CD4-positive, CD25-positive, alpha-beta regulatory T cell (primary cell): ENCODE measurements around the gene OR10D3. TPM values are rescaled to one million over a fixed set of nuclear protein-coding genes. Genes with fewer than 3 reads are reported as not detected.
"Not testable (repeated sequence)": the region's sequence is repeated elsewhere in the genome, so short reads cannot be mapped to it uniquely, and the experiment has no call there.

Source experiments
- ATAC-seq, 2 donors: fragments of 150-1000 bp; cut with Tn5 transposase; one replicate each; pipeline ENCODE4 v1.10.0; 2021; ENCODE audit warnings: low read depth in 2 of 2, moderate number of reproducible peaks in 2 of 2, moderate library complexity in 1 of 2
- DNase-seq, 3 donors: peaks; one replicate each; pipeline versions ENCODE4 v3.0.0 to v3.0.0-alpha.2; 2012 to 2022; ENCODE audit warnings: mixed read lengths in 1 of 3
- H3K27ac ChIP-seq: one replicate; pipeline ENCODE4 v1.7.0; 2013; ENCODE audit warnings: mild to moderate bottlenecking, low read length; ENCODE audit not compliant: insufficient read depth, poor library complexity, severe bottlenecking
- H3K27me3 ChIP-seq: one replicate; pipeline ENCODE4 v1.7.0; 2013; ENCODE audit warnings: low read length; ENCODE audit not compliant: control insufficient read depth, insufficient read depth
- H3K36me3 ChIP-seq: one replicate; pipeline ENCODE4 v1.7.0; 2013; ENCODE audit warnings: mild to moderate bottlenecking, low read length, moderate library complexity; ENCODE audit not compliant: control insufficient read depth, insufficient read depth
- H3K4me1 ChIP-seq: 2 replicates; pipeline ENCODE4 v1.7.0; 2013; ENCODE audit warnings: mild to moderate bottlenecking, low read length; ENCODE audit not compliant: insufficient read depth, control insufficient read depth, poor library complexity, severe bottlenecking
- H3K4me3 ChIP-seq: one replicate; pipeline ENCODE4 v1.7.0; 2013; ENCODE audit warnings: low read depth, mild to moderate bottlenecking, low read length, moderate library complexity
- H3K9me3 ChIP-seq, 2 experiments: 1 replicate in 1 of 2; 2 replicates in 1 of 2; pipeline ENCODE4 v1.7.0; 2013; ENCODE audit warnings: low read length in 2 of 2, mild to moderate bottlenecking in 1 of 2, moderate library complexity in 1 of 2; ENCODE audit not compliant: control insufficient read depth in 2 of 2
- H3K27ac Mint-ChIP-seq, 3 donors: one replicate each; pipeline ENCODE4 v1.8.0; 2020 to 2022; ENCODE audit warnings: mild to moderate bottlenecking in 3 of 3, mixed read lengths in 3 of 3, moderate library complexity in 2 of 3
- H3K27me3 Mint-ChIP-seq: one replicate; pipeline ENCODE4 v1.8.0; 2022; ENCODE audit warnings: mild to moderate bottlenecking, mixed read lengths
- H3K36me3 Mint-ChIP-seq: one replicate; pipeline ENCODE4 v1.8.0; 2020; ENCODE audit warnings: mixed read lengths
- H3K4me1 Mint-ChIP-seq, 4 donors: one replicate each; pipeline ENCODE4 v1.8.0; 2020 to 2022; ENCODE audit warnings: mixed read lengths in 4 of 4, mild to moderate bottlenecking in 1 of 4
- H3K4me3 Mint-ChIP-seq, 4 donors: one replicate each; pipeline ENCODE4 v1.8.0; 2020 to 2022; ENCODE audit warnings: mild to moderate bottlenecking in 4 of 4, mixed read lengths in 4 of 4, moderate library complexity in 3 of 4
- H3K9me3 Mint-ChIP-seq, 7 donors: one replicate each; pipeline ENCODE4 v1.8.0; 2020 to 2022; ENCODE audit warnings: mixed read lengths in 7 of 7, mild to moderate bottlenecking in 3 of 7, moderate library complexity in 2 of 7
- polyA plus RNA-seq, 4 donors: library from polyadenylated mRNA; unstranded; fragments of 300-500 nt; fragmentation: Illumina TruSeq; gene quantifications; one replicate each; pipeline ENCODE4 v1.2.3, GENCODE V29; 2021
- total RNA-seq: library from RNA; stranded (reverse); gene quantifications from one replicate; pipeline ENCODE4 v1.2.3, GENCODE V29; 2022

The OR10D3 gene
- total and polyA plus RNA-seq, 5 donors from 2014 or later = not detected

- no peak overlapping the region for H3K4me3 ChIP-seq
- Mint-ChIP-seq H3K27ac (no peak overlapping the region), H3K4me3 (no peak overlapping the region), H3K27me3 (peaks cover 5% of the 10 kb centered on the region), H3K4me1 (no peaks in the 10 kb centered on the region), H3K9me3 (peaks cover 0 to 3% (median 0%) of the 10 kb centered on the region in 7 donors), H3K36me3 (no peaks in the 10 kb centered on the region)
- H3K36me3 ChIP-seq = no peaks in the 10 kb centered on the region
- no peak overlapping the region for H3K27ac ChIP-seq
- no peaks in the 10 kb centered on the region for H3K4me1 ChIP-seq
- H3K9me3 ChIP-seq = no peaks in the 10 kb centered on the region
- DNase-seq (no peak), ATAC-seq (no peak)
- H3K27me3 ChIP-seq = no peaks in the 10 kb centered on the region
These were observed 15.3 kb upstream of the OR10D3 start for GRCh38 chr11:124167826-124168231.

- H3K27me3 ChIP-seq = no peaks in the 10 kb centered on the region
- Mint-ChIP-seq H3K4me1 (no peaks in the 10 kb centered on the region), H3K27ac (no peak overlapping the region), H3K27me3 (peaks cover 5% of the 10 kb centered on the region), H3K36me3 (no peaks in the 10 kb centered on the region), H3K9me3 (peaks cover 0 to 3% (median 0%) of the 10 kb centered on the region in 7 donors), H3K4me3 (no peak overlapping the region)
- H3K9me3 ChIP-seq = no peaks in the 10 kb centered on the region
- DNase-seq = no peak
- no peak overlapping the region for H3K27ac ChIP-seq
- no peaks in the 10 kb centered on the region for H3K4me1 ChIP-seq
- no peaks in the 10 kb centered on the region for H3K36me3 ChIP-seq
- ATAC-seq = no peak
- H3K4me3 ChIP-seq = no peak overlapping the region
These were observed 14.3 kb upstream of the OR10D3 start for GRCh38 chr11:124168796-124169195.

GRCh38 chr11:124170315-124170714 is 12.8 kb upstream of the OR10D3 start:
- not testable (repeated sequence) for H3K27me3 Mint-ChIP-seq, H3K27ac Mint-ChIP-seq, H3K27me3 ChIP-seq, H3K4me3 Mint-ChIP-seq, H3K4me1 Mint-ChIP-seq, H3K9me3 ChIP-seq, H3K4me1 ChIP-seq, H3K36me3 Mint-ChIP-seq, H3K27ac ChIP-seq, H3K36me3 ChIP-seq, H3K4me3 ChIP-seq, DNase-seq, ATAC-seq, H3K9me3 Mint-ChIP-seq

GRCh38 chr11:124170801-124171586 is 12.2 kb upstream of the OR10D3 start:
- no peak for DNase-seq

GRCh38 chr11:124172101-124172500 is 11.0 kb upstream of the OR10D3 start:
- ATAC-seq = no peak
- DNase-seq = no peak
- Histone ChIP-seq H3K4me1 (no peaks in the 10 kb centered on the region), H3K9me3 (no peaks in the 10 kb centered on the region), H3K36me3 (no peaks in the 10 kb centered on the region), H3K4me3 (no peak overlapping the region), H3K27me3 (no peaks in the 10 kb centered on the region), H3K27ac (no peak overlapping the region)
- H3K27me3 Mint-ChIP-seq = peaks cover 5% of the 10 kb centered on the region
- no peak overlapping the region for H3K27ac Mint-ChIP-seq
- peaks cover 0 to 1% (median 0%) of the 10 kb centered on the region in 7 donors for H3K9me3 Mint-ChIP-seq
- no peaks in the 10 kb centered on the region for H3K4me1 Mint-ChIP-seq
- H3K36me3 Mint-ChIP-seq = no peaks in the 10 kb centered on the region
- no peak overlapping the region for H3K4me3 Mint-ChIP-seq

More at GRCh38 chr11:124170801-124171586, 12.2 kb upstream of the OR10D3 start:
- no peaks in the 10 kb centered on the region for H3K4me1 Mint-ChIP-seq
- ATAC-seq = no peak
- Histone ChIP-seq H3K4me3 (no peak overlapping the region), H3K36me3 (no peaks in the 10 kb centered on the region), H3K27me3 (no peaks in the 10 kb centered on the region), H3K27ac (no peak overlapping the region), H3K9me3 (no peaks in the 10 kb centered on the region), H3K4me1 (no peaks in the 10 kb centered on the region)
- H3K27ac Mint-ChIP-seq = no peak overlapping the region
- no peak overlapping the region for H3K4me3 Mint-ChIP-seq
- peaks cover 0 to 1% (median 0%) of the 10 kb centered on the region in 7 donors for H3K9me3 Mint-ChIP-seq
- peaks cover 5% of the 10 kb centered on the region for H3K27me3 Mint-ChIP-seq
- H3K36me3 Mint-ChIP-seq = no peaks in the 10 kb centered on the region

GRCh38 chr11:124172599-124172998 is 10.5 kb upstream of the OR10D3 start:
- Mint-ChIP-seq H3K27ac (no peak overlapping the region), H3K4me1 (no peaks in the 10 kb centered on the region), H3K4me3 (no peak overlapping the region), H3K9me3 (peaks cover 0 to 1% (median 0%) of the 10 kb centered on the region in 7 donors), H3K27me3 (peaks cover 5% of the 10 kb centered on the region), H3K36me3 (no peaks in the 10 kb centered on the region)
- Histone ChIP-seq H3K4me1 (no peaks in the 10 kb centered on the region), H3K9me3 (no peaks in the 10 kb centered on the region), H3K27me3 (no peaks in the 10 kb centered on the region), H3K27ac (no peak overlapping the region), H3K36me3 (no peaks in the 10 kb centered on the region), H3K4me3 (no peak overlapping the region)
- ATAC-seq = no peak
- DNase-seq = no peak

- Histone ChIP-seq H3K9me3 (no peaks in the 10 kb centered on the region), H3K27ac (no peak overlapping the region), H3K4me3 (no peak overlapping the region), H3K27me3 (no peaks in the 10 kb centered on the region), H3K4me1 (no peaks in the 10 kb centered on the region), H3K36me3 (no peaks in the 10 kb centered on the region)
- Mint-ChIP-seq H3K36me3 (no peaks in the 10 kb centered on the region), H3K4me1 (no peaks in the 10 kb centered on the region), H3K27me3 (peaks cover 5% of the 10 kb centered on the region), H3K27ac (no peak overlapping the region), H3K4me3 (no peak overlapping the region), H3K9me3 (peaks cover 0 to 1% (median 0%) of the 10 kb centered on the region in 7 donors)
- DNase-seq (no peak), ATAC-seq (no peak)
These were observed 9.1 kb upstream of the OR10D3 start for GRCh38 chr11:124174001-124174583.
